ENCODE measurements around the gene ADPRS. TPM values are rescaled to one million over a fixed set of nuclear protein-coding genes. Genes with fewer than 3 reads are reported as not detected.
A peak's percentile ranks its signal among the peaks of the same experiment; 100 is the strongest.

Gene ADPRS
- total and polyA plus RNA-seq, 9 of the 15 experiments (the other 6 are each of a cell fraction or from before 2014, with no cell fraction given): 5.9 to 40.0 (median 27.4) TPM

DNA sequence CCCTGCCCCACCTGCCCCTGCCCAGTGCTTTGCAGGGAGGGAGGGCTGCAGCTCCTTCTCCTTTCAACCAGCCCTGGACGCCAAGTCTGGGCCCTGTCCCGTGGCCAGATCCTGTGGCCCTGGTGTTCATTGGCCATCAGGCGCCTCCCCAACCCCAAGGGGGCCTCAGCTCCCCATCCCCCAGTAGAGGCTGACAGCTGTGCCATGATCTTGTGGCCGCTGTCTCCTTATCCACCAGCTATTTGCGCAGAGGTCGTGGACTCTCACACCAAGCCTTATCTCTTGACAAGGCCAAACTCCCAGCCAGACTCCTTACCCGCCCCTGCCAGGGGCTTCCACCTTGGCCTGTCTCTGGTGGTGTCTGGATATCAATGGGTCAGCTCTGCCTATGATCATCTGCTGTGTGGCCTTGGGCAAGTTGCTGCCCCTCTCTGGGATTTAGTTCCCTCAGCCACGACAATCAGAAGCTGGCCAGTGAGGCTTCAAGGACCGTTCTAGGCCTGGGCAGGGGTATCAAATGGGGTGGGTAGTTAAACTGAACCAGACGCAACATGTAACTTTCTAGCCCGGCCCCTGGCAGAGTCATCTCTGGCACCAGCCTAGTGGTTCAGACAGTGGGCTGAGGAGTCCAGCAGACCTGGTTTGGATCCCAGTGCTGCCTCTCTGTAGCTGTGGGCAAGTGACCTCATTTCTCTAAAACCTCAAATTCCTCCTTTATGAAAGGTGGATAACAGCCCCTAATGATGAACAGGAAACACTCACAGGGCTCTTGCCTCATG, 39.6 kb downstream of the ADPRS start (continued):
- TF ChIP-seq, protein P1, sequence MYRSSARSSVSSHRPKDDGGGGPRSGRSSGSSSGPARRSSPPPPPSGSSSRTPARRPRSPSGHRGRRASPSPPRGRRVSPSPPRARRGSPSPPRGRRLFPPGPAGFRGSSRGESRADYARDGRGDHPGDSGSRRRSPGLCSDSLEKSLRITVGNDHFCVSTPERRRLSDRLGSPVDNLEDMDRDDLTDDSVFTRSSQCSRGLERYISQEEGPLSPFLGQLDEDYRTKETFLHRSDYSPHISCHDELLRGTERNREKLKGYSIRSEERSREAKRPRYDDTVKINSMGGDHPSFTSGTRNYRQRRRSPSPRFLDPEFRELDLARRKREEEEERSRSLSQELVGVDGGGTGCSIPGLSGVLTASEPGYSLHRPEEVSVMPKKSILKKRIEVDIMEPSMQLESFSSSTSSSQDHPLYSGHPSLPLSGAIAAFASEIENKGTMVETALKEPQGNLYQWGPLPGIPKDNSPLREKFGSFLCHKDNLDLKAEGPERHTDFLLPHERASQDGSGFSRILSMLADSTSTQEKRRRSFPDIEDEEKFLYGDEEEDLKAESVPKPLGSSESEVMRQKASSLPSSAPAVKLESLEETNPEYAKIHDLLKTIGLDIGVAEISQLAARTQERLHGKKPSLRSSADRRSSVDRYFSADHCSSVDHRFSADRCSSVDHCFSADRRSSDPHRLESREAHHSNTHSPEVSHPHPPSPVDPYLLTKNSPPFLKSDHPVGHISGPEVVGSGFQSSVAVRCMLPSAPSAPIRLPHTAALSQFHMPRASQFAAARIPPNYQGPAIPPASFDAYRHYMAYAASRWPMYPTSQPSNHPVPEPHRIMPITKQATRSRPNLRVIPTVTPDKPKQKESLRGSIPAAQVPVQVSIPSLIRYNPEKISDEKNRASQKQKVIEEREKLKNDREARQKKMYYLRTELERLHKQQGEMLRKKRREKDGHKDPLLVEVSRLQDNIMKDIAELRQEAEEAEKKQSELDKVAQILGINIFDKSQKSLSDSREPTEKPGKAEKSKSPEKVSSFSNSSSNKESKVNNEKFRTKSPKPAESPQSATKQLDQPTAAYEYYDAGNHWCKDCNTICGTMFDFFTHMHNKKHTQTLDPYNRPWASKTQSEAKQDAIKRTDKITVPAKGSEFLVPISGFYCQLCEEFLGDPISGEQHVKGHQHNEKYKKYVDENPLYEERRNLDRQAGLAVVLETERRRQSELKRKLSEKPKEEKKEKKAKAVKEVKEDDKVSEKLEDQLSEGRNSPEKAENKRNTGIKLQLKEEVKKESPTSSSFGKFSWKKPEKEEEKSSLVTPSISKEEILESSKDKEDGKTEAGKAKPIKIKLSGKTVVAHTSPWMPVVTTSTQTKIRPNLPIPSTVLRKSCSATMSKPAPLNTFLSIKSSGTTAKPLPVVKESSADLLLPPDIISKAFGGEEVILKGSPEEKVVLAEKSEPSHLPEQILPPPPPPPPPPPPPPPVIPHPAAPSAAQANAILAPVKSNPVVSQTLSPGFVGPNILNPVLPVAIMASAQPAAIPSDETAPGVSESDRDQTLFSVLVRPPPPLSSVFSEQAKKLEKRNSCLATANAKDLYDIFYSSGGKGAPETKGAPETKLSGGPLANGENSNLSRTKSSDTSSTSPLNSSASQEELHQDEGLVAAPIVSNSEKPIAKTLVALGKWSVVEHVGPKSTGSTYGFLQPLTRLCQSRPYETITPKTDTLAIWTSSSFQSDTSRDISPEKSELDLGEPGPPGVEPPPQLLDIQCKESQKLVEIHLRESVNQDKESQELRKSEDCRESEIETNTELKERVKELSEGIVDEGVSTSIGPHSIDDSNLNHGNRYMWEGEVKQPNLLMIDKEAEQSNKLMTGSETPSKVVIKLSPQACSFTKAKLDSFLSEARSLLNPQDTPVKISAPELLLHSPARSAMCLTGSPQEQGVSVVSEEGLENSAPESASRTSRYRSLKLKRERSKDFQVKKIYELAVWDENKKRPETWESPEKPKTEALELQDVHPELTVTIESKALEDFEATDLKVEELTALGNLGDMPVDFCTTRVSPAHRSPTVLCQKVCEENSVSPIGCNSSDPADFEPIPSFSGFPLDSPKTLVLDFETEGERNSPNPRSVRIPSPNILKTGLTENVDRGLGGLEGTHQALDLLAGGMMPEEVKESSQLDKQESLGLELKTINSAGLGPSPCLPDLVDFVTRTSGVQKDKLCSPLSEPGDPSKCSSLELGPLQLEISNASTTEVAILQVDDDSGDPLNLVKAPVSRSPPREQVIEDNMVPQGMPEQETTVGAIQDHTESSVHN (IDR thresholded peaks at IDR 0.05; ENCODE audit: borderline replicate concordance in 1 of 2, low read depth in 1 of 2): no peak
- TF ChIP-seq ZNF507 (tag; conservative IDR thresholded peaks at IDR 0.05) (no peak), CREBBP (IDR thresholded peaks at IDR 0.05; ENCODE audit: low read depth, low read length) (no peak), TGIF2 (CRISPR knock-in tag; IDR thresholded peaks at IDR 0.05) (no peak), SMAD1 (IDR thresholded peaks at IDR 0.05; ENCODE audit: low read depth, low read length, partially characterized antibody) (no peak), KAT2B (IDR thresholded peaks at IDR 0.05; ENCODE audit: low read depth, low read length) (no peak), KLF6 (CRISPR knock-in tag; IDR thresholded peaks at IDR 0.05; ENCODE audit: borderline replicate concordance) (no peak), POLR2H (tag; IDR thresholded peaks at IDR 0.05; ENCODE audit: low read depth) (no peak), TEAD4 (IDR thresholded peaks at IDR 0.05; ENCODE audit: low read length) (peak; percentile 62), TEAD4 (CRISPR knock-in tag; IDR thresholded peaks at IDR 0.05; ENCODE audit: borderline replicate concordance) (no peak), FOXK2 (conservative IDR thresholded peaks at IDR 0.05 in 1 of 2, IDR thresholded peaks at IDR 0.05 in 1 of 2; ENCODE audit: low read depth in 2 of 2) (no peak), PHB2 (IDR thresholded peaks at IDR 0.05; ENCODE audit: low read depth) (no peak)
- TF ChIP-seq, protein P2, sequence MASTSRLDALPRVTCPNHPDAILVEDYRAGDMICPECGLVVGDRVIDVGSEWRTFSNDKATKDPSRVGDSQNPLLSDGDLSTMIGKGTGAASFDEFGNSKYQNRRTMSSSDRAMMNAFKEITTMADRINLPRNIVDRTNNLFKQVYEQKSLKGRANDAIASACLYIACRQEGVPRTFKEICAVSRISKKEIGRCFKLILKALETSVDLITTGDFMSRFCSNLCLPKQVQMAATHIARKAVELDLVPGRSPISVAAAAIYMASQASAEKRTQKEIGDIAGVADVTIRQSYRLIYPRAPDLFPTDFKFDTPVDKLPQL (IDR thresholded peaks at IDR 0.05; ENCODE audit: extremely low read depth, insufficient read length): no peak
- TF ChIP-seq, protein P3, sequence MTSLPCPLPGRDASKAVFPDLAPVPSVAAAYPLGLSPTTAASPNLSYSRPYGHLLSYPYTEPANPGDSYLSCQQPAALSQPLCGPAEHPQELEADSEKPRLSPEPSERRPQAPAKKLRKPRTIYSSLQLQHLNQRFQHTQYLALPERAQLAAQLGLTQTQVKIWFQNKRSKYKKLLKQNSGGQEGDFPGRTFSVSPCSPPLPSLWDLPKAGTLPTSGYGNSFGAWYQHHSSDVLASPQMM (CRISPR knock-in tag; IDR thresholded peaks at IDR 0.05): no peak
